K562 (cell line): ENCODE data around the gene SEC14L2. TPM values are rescaled to one million over a fixed set of nuclear protein-coding genes. Genes with fewer than 3 reads are reported as not detected.

Experiments
- EHMT2 ChIP-seq: fragments of 450-650 bp; IDR thresholded peaks from 2 replicates; pipeline ENCODE4 v1.6.1; 2018; ENCODE audit warnings: antibody characterized with exemption
- ESRRA ChIP-seq: fragments of 450-650 bp; IDR thresholded peaks from 2 replicates; pipeline ENCODE4 v1.6.1; 2014; ENCODE audit warnings: low read depth, mild to moderate bottlenecking, moderate library complexity, borderline replicate concordance
- HINFP ChIP-seq: fragments of 450-650 bp; conservative IDR thresholded peaks from 2 replicates; pipeline ENCODE4 v1.6.1; 2016; ENCODE audit warnings: missing genetic modification characterization, low read depth, mild to moderate bottlenecking, control low read depth, missing compliant biosample characterization
- KHSRP ChIP-seq: fragments of 450-650 bp; IDR thresholded peaks from 2 replicates; pipeline ENCODE4 v1.6.1; 2017
- NONO ChIP-seq, 2 experiments: fragments of 200-400 bp in 1 of 2; fragments of 450-650 bp in 1 of 2; formaldehyde crosslinking in 1 of 2; IDR thresholded peaks; 2 replicates each; pipeline ENCODE4 v1.6.1; 2017; ENCODE audit warnings: low read depth in 2 of 2, mild to moderate bottlenecking in 2 of 2, moderate library complexity in 2 of 2, low read length in 1 of 2
- POLR2A ChIP-seq: fragments of 450-650 bp; conservative IDR thresholded peaks from 2 replicates; pipeline ENCODE4 v1.6.1; 2016
- POU5F1 ChIP-seq: fragments of 150-350 bp; IDR thresholded peaks from 2 replicates; pipeline ENCODE4 v1.6.1; 2014; ENCODE audit warnings: borderline replicate concordance, low read length, low read depth, mild to moderate bottlenecking; ENCODE audit not compliant: partially characterized antibody
- PYGO2 ChIP-seq: fragments of 450-650 bp; IDR thresholded peaks from 2 replicates; pipeline ENCODE4 v1.6.1; 2016; ENCODE audit warnings: mild to moderate bottlenecking, missing genetic modification characterization, moderate library complexity, missing compliant biosample characterization
- SFPQ ChIP-seq: fragments of 200-400 bp; formaldehyde crosslinking; IDR thresholded peaks from 2 replicates; pipeline ENCODE4 v1.6.1; 2017; ENCODE audit warnings: mild to moderate bottlenecking, low read depth, low read length, moderate library complexity
- SMARCE1 ChIP-seq: fragments of 450-650 bp; IDR thresholded peaks from 2 replicates; pipeline ENCODE4 v1.7.1; 2016; ENCODE audit warnings: mild to moderate bottlenecking
- TBL1XR1 ChIP-seq, 2 experiments: IDR thresholded peaks; 2 replicates each; pipeline ENCODE4 v1.6.1; 2012; ENCODE audit warnings: improper control_type of control experiment in 2 of 2, low read length in 2 of 2, mild to moderate bottlenecking in 1 of 2
- ZC3H11A ChIP-seq: IDR thresholded peaks from 2 replicates; pipeline ENCODE4 v1.6.1; 2012; ENCODE audit warnings: low read depth, low read length, improper control_type of control experiment
- ZNF668 ChIP-seq: fragments of 250-450 bp; sonication (Bioruptor Pico); IDR thresholded peaks from 2 replicates; pipeline ENCODE4 v1.8.0; 2022; ENCODE audit warnings: mild to moderate bottlenecking, inconsistent platforms
- polyA plus RNA-seq, 8 experiments: library from polyadenylated mRNA; depleted of rRNA in 4 of 8; stranded (reverse) in 5 of 8; unstranded in 3 of 8; fragments of >200 nt; fragmentation: Nextera tagmentation in 2 of 8; fragmentation: Illumina TruSeq in 1 of 8; extraction: Ambion mirVana in 2 of 8; extraction: Trizol in 1 of 8; gene quantifications; 2 replicates each; pipeline versions ENCODE4 v1.2.1 to v1.2.3, GENCODE V29; 2011 to 2014; ENCODE audit warnings: inconsistent platforms in 1 of 8, missing spikeins in 1 of 8
- total RNA-seq, 7 experiments: library from RNA; depleted of rRNA in 6 of 7; stranded (reverse); fragments of >200 nt in 6 of 7; fragmentation: Illumina TruSeq in 2 of 7; extraction: Trizol in 2 of 7; gene quantifications; 2 replicates each; pipeline versions ENCODE4 v1.2.1 to v1.2.3, GENCODE V29; 2011 to 2021; ENCODE audit warnings: low replicate concordance in 1 of 7
- TF ChIP-seq, protein P1 (sequence below), 2 experiments: fragments of 450-650 bp in 1 of 2; sonication (generic) in 1 of 2; formaldehyde crosslinking; conservative IDR thresholded peaks; 2 replicates each; pipeline versions ENCODE4 v1.4.0 to v1.8.1; 2020 to 2022; ENCODE audit warnings: mild to moderate bottlenecking in 1 of 2, missing genetic modification reagents in 1 of 2
- TF ChIP-seq, protein P2 (sequence below): IDR thresholded peaks from 3 replicates; pipeline ENCODE4 v1.6.1; 2011; ENCODE audit warnings: borderline replicate concordance, mild to moderate bottlenecking, moderate library complexity; ENCODE audit not compliant: insufficient read length; ENCODE audit errors: extremely low read depth
- TF ChIP-seq, protein P3 (sequence below): fragments of 450-650 bp; IDR thresholded peaks from 2 replicates; pipeline ENCODE4 v1.6.1; 2017; ENCODE audit warnings: antibody characterized with exemption, mild to moderate bottlenecking

SEC14L2 gene
- total and polyA plus RNA-seq, 9 of the 15 experiments (the other 6 are each of a cell fraction or from before 2014, with no cell fraction given), result 0.03 to 0.17 (median 0.10) TPM

GRCh38 chr22:30423301-30423958, 26.6 kb downstream of the SEC14L2 start (continued):
- TF ChIP-seq, protein P1, sequence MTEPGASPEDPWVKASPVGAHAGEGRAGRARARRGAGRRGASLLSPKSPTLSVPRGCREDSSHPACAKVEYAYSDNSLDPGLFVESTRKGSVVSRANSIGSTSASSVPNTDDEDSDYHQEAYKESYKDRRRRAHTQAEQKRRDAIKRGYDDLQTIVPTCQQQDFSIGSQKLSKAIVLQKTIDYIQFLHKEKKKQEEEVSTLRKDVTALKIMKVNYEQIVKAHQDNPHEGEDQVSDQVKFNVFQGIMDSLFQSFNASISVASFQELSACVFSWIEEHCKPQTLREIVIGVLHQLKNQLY (CRISPR knock-in tag; conservative IDR thresholded peaks at IDR 0.05), result no peak
- TF ChIP-seq, protein P2, sequence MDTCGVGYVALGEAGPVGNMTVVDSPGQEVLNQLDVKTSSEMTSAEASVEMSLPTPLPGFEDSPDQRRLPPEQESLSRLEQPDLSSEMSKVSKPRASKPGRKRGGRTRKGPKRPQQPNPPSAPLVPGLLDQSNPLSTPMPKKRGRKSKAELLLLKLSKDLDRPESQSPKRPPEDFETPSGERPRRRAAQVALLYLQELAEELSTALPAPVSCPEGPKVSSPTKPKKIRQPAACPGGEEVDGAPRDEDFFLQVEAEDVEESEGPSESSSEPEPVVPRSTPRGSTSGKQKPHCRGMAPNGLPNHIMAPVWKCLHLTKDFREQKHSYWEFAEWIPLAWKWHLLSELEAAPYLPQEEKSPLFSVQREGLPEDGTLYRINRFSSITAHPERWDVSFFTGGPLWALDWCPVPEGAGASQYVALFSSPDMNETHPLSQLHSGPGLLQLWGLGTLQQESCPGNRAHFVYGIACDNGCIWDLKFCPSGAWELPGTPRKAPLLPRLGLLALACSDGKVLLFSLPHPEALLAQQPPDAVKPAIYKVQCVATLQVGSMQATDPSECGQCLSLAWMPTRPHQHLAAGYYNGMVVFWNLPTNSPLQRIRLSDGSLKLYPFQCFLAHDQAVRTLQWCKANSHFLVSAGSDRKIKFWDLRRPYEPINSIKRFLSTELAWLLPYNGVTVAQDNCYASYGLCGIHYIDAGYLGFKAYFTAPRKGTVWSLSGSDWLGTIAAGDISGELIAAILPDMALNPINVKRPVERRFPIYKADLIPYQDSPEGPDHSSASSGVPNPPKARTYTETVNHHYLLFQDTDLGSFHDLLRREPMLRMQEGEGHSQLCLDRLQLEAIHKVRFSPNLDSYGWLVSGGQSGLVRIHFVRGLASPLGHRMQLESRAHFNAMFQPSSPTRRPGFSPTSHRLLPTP, result no peak
- TF ChIP-seq ESRRA (no peak; the same call in 1 of the 2 replicates), ZC3H11A (no peak), KHSRP (no peak), EHMT2 (no peak), TBL1XR1 (IDR thresholded peaks at IDR 0.05; ENCODE audit: low read length in 2 of 2) (no peak), NONO (IDR thresholded peaks at IDR 0.05; ENCODE audit: low read depth in 2 of 2, low read length in 1 of 2) (no peak), POLR2A (peak; percentile 83), POU5F1 (no peak), ZNF668 (CRISPR knock-in tag) (no peak), SFPQ (no peak), SMARCE1 (no peak), HINFP (tag) (no peak), PYGO2 (tag) (no peak)
- TF ChIP-seq, protein P3, sequence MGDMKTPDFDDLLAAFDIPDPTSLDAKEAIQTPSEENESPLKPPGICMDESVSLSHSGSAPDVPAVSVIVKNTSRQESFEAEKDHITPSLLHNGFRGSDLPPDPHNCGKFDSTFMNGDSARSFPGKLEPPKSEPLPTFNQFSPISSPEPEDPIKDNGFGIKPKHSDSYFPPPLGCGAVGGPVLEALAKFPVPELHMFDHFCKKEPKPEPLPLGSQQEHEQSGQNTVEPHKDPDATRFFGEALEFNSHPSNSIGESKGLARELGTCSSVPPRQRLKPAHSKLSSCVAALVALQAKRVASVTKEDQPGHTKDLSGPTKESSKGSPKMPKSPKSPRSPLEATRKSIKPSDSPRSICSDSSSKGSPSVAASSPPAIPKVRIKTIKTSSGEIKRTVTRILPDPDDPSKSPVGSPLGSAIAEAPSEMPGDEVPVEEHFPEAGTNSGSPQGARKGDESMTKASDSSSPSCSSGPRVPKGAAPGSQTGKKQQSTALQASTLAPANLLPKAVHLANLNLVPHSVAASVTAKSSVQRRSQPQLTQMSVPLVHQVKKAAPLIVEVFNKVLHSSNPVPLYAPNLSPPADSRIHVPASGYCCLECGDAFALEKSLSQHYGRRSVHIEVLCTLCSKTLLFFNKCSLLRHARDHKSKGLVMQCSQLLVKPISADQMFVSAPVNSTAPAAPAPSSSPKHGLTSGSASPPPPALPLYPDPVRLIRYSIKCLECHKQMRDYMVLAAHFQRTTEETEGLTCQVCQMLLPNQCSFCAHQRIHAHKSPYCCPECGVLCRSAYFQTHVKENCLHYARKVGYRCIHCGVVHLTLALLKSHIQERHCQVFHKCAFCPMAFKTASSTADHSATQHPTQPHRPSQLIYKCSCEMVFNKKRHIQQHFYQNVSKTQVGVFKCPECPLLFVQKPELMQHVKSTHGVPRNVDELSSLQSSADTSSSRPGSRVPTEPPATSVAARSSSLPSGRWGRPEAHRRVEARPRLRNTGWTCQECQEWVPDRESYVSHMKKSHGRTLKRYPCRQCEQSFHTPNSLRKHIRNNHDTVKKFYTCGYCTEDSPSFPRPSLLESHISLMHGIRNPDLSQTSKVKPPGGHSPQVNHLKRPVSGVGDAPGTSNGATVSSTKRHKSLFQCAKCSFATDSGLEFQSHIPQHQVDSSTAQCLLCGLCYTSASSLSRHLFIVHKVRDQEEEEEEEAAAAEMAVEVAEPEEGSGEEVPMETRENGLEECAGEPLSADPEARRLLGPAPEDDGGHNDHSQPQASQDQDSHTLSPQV, result peak; percentile 54
